ENCODE results near the gene TSPAN2. TPM values are rescaled to one million over a fixed set of nuclear protein-coding genes. Genes with fewer than 3 reads are reported as not detected.
A peak's percentile ranks its signal among the peaks of the same experiment; 100 is the strongest.

TSPAN2 gene
- total RNA-seq: 2.6 TPM

GRCh38 chr1:115089420-115090185, at the start of gene TSPAN2:
TSS of gene TSPAN2 (minus strand) at chr1:115089503. CDS start at chr1:115089432, 71 bp downstream.
- peak within 1 kb of the TSS; percentile 57 for H3K4me3 ChIP-seq (ENCODE audit: low read length)
- H3K9me3 ChIP-seq (ENCODE audit: low read depth, low read length): no peaks in the 10 kb centered on the region
- H3K4me1 ChIP-seq (ENCODE audit: insufficient read depth, low read length): peaks cover 48% of the 10 kb centered on the region
- no peaks in the 10 kb centered on the region for H3K27me3 ChIP-seq (ENCODE audit: insufficient read depth, low read length)

GRCh38 chr1:115138973-115139372, 49.7 kb upstream of the TSPAN2 start:
- Histone ChIP-seq H3K9me3 (ENCODE audit: low read depth, low read length) (no peaks in the 10 kb centered on the region), H3K4me1 (ENCODE audit: insufficient read depth, low read length) (no peaks in the 10 kb centered on the region), H3K4me3 (ENCODE audit: low read length) (no peak overlapping the region), H3K27me3 (ENCODE audit: insufficient read depth, low read length) (peaks cover 2% of the 10 kb centered on the region)

DNA sequence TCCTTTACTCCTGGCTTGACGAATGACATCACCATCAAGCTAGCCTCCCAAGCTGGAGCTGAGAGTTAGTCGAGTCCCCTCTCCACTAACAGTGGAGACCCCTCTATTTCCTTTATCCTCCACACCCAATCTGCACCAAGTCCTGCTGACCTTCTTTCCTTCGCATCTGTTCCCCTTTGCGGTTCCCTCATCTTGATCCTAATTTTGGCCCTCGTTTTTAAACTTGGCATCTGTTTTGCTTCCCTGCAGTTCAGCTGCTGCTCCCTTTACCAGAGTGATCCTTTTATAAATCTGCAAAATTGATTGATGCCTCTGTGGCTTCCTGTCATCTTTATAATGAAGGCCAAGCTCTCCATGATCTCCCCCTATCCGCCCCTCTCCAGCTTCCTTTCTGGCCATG, 49.0 kb upstream of the TSPAN2 start:
- no peak overlapping the region for H3K4me3 ChIP-seq (ENCODE audit: low read length)
- H3K9me3 ChIP-seq (ENCODE audit: low read depth, low read length): no peaks in the 10 kb centered on the region
- no peaks in the 10 kb centered on the region for H3K4me1 ChIP-seq (ENCODE audit: insufficient read depth, low read length)
- peaks cover 2% of the 10 kb centered on the region for H3K27me3 ChIP-seq (ENCODE audit: insufficient read depth, low read length)

- Histone ChIP-seq H3K9me3 (ENCODE audit: low read depth, low read length) (no peaks in the 10 kb centered on the region), H3K4me1 (ENCODE audit: insufficient read depth, low read length) (no peaks in the 10 kb centered on the region), H3K4me3 (ENCODE audit: low read length) (no peak overlapping the region), H3K27me3 (ENCODE audit: insufficient read depth, low read length) (peaks cover 2% of the 10 kb centered on the region)
These were observed 47.9 kb upstream of the TSPAN2 start for GRCh38 chr1:115137191-115137590.

- Histone ChIP-seq H3K4me1 (ENCODE audit: insufficient read depth, low read length) (no peaks in the 10 kb centered on the region), H3K4me3 (ENCODE audit: low read length) (no peak overlapping the region), H3K27me3 (ENCODE audit: insufficient read depth, low read length) (peaks cover 2% of the 10 kb centered on the region), H3K9me3 (ENCODE audit: low read depth, low read length) (no peaks in the 10 kb centered on the region)
These were observed 47.4 kb upstream of the TSPAN2 start for GRCh38 chr1:115136706-115137105.

- Histone ChIP-seq H3K4me3 (ENCODE audit: low read length) (no peak overlapping the region), H3K4me1 (ENCODE audit: insufficient read depth, low read length) (no peaks in the 10 kb centered on the region), H3K9me3 (ENCODE audit: low read depth, low read length) (no peaks in the 10 kb centered on the region), H3K27me3 (ENCODE audit: insufficient read depth, low read length) (peaks cover 2% of the 10 kb centered on the region)
These were observed 46.8 kb upstream of the TSPAN2 start for GRCh38 chr1:115136106-115136505.

DNA sequence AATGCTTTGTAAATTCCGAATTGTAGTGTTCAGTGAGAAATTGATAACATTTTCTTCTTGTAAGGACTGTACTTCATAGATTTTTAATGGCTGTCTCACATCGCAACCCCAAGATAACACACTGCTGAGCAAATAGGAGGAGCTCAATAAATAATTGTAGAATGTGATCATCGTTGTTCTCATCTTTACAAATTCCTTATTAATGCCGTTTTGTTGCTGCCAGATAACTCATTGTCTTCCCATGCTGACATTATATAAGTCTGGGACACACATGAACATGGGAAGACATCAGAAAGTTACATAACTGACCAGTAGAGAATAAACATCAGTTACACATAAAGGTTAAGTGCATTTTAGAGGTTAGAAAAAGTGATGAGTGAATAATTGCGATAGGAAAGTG, 46.4 kb upstream of the TSPAN2 start:
- H3K27me3 ChIP-seq (ENCODE audit: insufficient read depth, low read length): peaks cover 2% of the 10 kb centered on the region
- H3K9me3 ChIP-seq (ENCODE audit: low read depth, low read length): no peaks in the 10 kb centered on the region
- no peaks in the 10 kb centered on the region for H3K4me1 ChIP-seq (ENCODE audit: insufficient read depth, low read length)
- no peak overlapping the region for H3K4me3 ChIP-seq (ENCODE audit: low read length)

DNA sequence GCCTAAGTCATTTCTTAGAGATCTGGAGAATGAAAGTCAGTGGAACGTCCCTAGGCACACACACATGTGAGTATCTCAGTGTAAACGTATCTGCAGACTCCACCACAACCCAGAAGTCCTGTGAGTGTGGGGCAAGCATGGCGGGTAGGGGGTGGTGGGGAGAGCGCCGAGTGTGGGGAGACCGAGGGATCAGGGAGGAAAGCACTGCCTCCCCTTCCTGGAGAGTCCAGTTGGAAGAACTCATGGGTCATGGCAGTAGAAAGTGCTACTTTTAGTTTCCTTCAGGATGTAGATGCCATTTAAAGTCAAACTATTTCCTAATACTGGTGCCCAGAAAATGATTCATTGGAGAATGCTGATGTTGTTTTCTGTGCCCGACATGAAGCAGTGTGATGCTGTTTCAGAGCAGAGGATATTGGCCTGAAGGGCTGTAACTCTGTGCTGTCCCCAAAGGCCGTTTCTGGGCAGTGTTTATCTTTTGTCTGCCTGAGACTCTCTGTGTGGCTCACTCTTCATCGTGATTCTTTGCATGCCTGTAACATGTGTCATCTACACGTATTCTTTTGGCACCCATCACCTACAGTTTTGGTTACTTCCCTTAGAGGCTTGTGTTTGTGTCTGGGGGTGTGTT, 45.7 kb upstream of the TSPAN2 start:
- H3K27me3 ChIP-seq (ENCODE audit: insufficient read depth, low read length): peaks cover 2% of the 10 kb centered on the region

DNA sequence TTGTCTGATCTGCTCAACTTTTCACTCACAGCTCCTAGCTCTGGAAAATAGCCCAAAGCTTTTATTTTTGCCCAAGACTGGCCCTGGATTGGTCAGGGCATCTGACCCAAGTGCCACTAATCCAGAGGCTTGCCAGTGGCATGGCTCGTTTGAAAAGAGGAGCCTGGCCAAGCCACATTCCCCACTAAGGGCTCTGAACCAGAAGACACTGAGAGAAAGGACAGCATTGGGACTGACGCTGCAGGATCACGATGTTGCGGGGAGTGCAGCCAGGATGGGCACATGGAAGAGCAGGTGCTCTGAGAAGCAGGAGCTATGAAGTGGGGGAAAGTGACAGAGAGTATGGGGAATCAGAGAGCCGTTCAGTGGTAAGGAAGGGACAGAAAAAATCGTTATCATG, 44.9 kb upstream of the TSPAN2 start:
- peaks cover 2% of the 10 kb centered on the region for H3K27me3 ChIP-seq (ENCODE audit: insufficient read depth, low read length)
- no peak overlapping the region for H3K4me3 ChIP-seq (ENCODE audit: low read length)
- no peaks in the 10 kb centered on the region for H3K4me1 ChIP-seq (ENCODE audit: insufficient read depth, low read length)
- H3K9me3 ChIP-seq (ENCODE audit: low read depth, low read length): no peaks in the 10 kb centered on the region

More for the DNA sequence above, 45.7 kb upstream of the TSPAN2 start:
- Histone ChIP-seq H3K4me1 (ENCODE audit: insufficient read depth, low read length) (no peaks in the 10 kb centered on the region), H3K9me3 (ENCODE audit: low read depth, low read length) (no peaks in the 10 kb centered on the region), H3K4me3 (ENCODE audit: low read length) (no peak overlapping the region)

DNA sequence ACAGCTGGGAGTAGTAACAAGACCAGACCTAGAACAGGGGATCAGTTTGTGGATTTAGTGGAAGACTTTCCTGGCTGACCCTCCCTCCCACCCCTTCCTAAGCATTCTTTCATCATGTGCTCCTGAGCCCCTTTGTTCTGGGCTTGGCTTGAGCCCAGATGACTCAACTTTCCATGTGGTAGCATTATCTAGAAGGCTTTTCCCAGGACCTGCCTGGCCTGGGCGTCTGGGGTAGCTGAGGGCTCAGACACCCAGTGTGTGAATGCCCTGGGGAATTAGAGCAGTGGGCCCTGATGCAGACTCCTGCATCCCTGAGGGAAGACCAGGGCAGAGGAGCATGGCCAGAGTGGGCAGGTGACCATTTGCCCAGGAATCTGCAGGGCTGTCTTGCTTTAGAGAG, 44.1 kb upstream of the TSPAN2 start:
- Histone ChIP-seq H3K4me3 (ENCODE audit: low read length) (no peak overlapping the region), H3K27me3 (ENCODE audit: insufficient read depth, low read length) (no peaks in the 10 kb centered on the region), H3K9me3 (ENCODE audit: low read depth, low read length) (no peaks in the 10 kb centered on the region), H3K4me1 (ENCODE audit: insufficient read depth, low read length) (no peaks in the 10 kb centered on the region)

DNA sequence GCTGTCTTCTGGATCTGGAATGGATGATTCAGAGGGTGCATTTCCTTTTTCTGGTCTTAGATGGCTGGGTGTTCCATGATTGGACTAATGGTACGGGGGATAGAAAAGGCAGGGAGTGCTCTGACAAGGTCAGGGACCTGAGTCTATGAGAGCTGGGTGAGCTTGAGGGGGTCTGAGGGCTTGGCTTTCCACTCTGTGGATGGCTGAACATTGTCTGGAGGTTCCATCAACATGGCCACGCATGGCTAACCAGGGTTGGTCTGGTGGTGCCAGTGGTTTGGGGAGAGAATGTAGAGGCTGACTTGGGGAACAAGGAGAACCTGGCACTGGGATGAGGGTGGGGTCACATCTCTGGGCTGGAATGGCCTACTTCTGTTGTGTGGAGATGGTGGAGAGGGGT, 41.5 kb upstream of the TSPAN2 start:
- Histone ChIP-seq H3K9me3 (ENCODE audit: low read depth, low read length) (no peaks in the 10 kb centered on the region), H3K4me1 (ENCODE audit: insufficient read depth, low read length) (no peaks in the 10 kb centered on the region), H3K4me3 (ENCODE audit: low read length) (no peak overlapping the region), H3K27me3 (ENCODE audit: insufficient read depth, low read length) (no peaks in the 10 kb centered on the region)

GRCh38 chr1:115129071-115129640, 39.9 kb upstream of the TSPAN2 start:
- Histone ChIP-seq H3K27me3 (ENCODE audit: insufficient read depth, low read length) (no peaks in the 10 kb centered on the region), H3K4me1 (ENCODE audit: insufficient read depth, low read length) (no peaks in the 10 kb centered on the region), H3K9me3 (ENCODE audit: low read depth, low read length) (no peaks in the 10 kb centered on the region), H3K4me3 (ENCODE audit: low read length) (no peak overlapping the region)

GRCh38 chr1:115127539-115127938, 38.2 kb upstream of the TSPAN2 start:
- Histone ChIP-seq H3K27me3 (ENCODE audit: insufficient read depth, low read length) (peaks cover 11% of the 10 kb centered on the region), H3K4me1 (ENCODE audit: insufficient read depth, low read length) (no peaks in the 10 kb centered on the region), H3K9me3 (ENCODE audit: low read depth, low read length) (peaks cover 10% of the 10 kb centered on the region), H3K4me3 (ENCODE audit: low read length) (no peak overlapping the region)

- H3K4me3 ChIP-seq (ENCODE audit: low read length): no peak overlapping the region
- peaks cover 16% of the 10 kb centered on the region for H3K27me3 ChIP-seq (ENCODE audit: insufficient read depth, low read length)
- peaks cover 17% of the 10 kb centered on the region for H3K9me3 ChIP-seq (ENCODE audit: low read depth, low read length)
- no peaks in the 10 kb centered on the region for H3K4me1 ChIP-seq (ENCODE audit: insufficient read depth, low read length)
These were observed 37.2 kb upstream of the TSPAN2 start for GRCh38 chr1:115126516-115126915.

- H3K9me3 ChIP-seq (ENCODE audit: low read depth, low read length): peaks cover 18% of the 10 kb centered on the region
- peaks cover 16% of the 10 kb centered on the region for H3K27me3 ChIP-seq (ENCODE audit: insufficient read depth, low read length)
- H3K4me1 ChIP-seq (ENCODE audit: insufficient read depth, low read length): no peaks in the 10 kb centered on the region
- no peak overlapping the region for H3K4me3 ChIP-seq (ENCODE audit: low read length)
These were observed 33.8 kb upstream of the TSPAN2 start for GRCh38 chr1:115123116-115123515.

Measured in mononuclear cell (primary cell).